Memory B cell (primary cell): ENCODE data around the gene ERCC1.

Experiments
- ATAC-seq: fragments of 150-1000 bp; cut with Tn5 transposase; 2 replicates; pipeline ENCODE4 v1.10.0; 2021; ENCODE audit warnings: low read depth, mild to moderate bottlenecking, moderate library complexity
- DNase-seq, 2 donors: peaks; one replicate each; pipeline ENCODE4 v3.0.0; 2022; ENCODE audit warnings: low spot score in 2 of 2
- H3K27ac Mint-ChIP-seq: one replicate; pipeline ENCODE4 v1.8.0; 2022; ENCODE audit warnings: mild to moderate bottlenecking, moderate library complexity, mixed read lengths
- H3K27me3 Mint-ChIP-seq: one replicate; pipeline ENCODE4 v1.8.0; 2022; ENCODE audit warnings: mixed read lengths
- H3K36me3 Mint-ChIP-seq: one replicate; pipeline ENCODE4 v1.8.0; 2022; ENCODE audit warnings: mild to moderate bottlenecking, mixed read lengths
- H3K4me1 Mint-ChIP-seq: one replicate; pipeline ENCODE4 v1.8.0; 2022; ENCODE audit warnings: mixed read lengths
- H3K4me3 Mint-ChIP-seq: one replicate; pipeline ENCODE4 v1.8.0; 2022; ENCODE audit warnings: mild to moderate bottlenecking, moderate library complexity, mixed read lengths
- H3K9me3 Mint-ChIP-seq: one replicate; pipeline ENCODE4 v1.8.0; 2022; ENCODE audit warnings: mixed read lengths

The ERCC1 gene

GRCh38 chr19:45400192-45400591 is 23.5 kb downstream of the ERCC1 start:
- Mint-ChIP-seq H3K9me3 (no peaks in the 10 kb centered on the region), H3K4me1 (peaks cover 13% of the 10 kb centered on the region), H3K36me3 (peaks cover 3% of the 10 kb centered on the region), H3K27me3 (peaks cover 35% of the 10 kb centered on the region), H3K4me3 (no peak overlapping the region), H3K27ac (no peak overlapping the region)
- DNase-seq (no peak), ATAC-seq (no peak)

- Mint-ChIP-seq H3K36me3 (peaks cover 3% of the 10 kb centered on the region), H3K4me1 (peaks cover 6% of the 10 kb centered on the region), H3K27ac (no peak overlapping the region), H3K27me3 (peaks cover 19% of the 10 kb centered on the region), H3K9me3 (no peaks in the 10 kb centered on the region), H3K4me3 (no peak overlapping the region)
- peak in 1 of 2 donors; percentile 13 for DNase-seq
- no peak for ATAC-seq
These were observed 27.7 kb downstream of the ERCC1 start for GRCh38 chr19:45395821-45396617.

GRCh38 chr19:45391871-45392665 is 31.6 kb downstream of the ERCC1 start:
- Mint-ChIP-seq H3K27ac (no peak overlapping the region), H3K4me1 (peaks cover 3% of the 10 kb centered on the region), H3K9me3 (no peaks in the 10 kb centered on the region), H3K36me3 (no peaks in the 10 kb centered on the region), H3K4me3 (no peak overlapping the region), H3K27me3 (peaks cover 7% of the 10 kb centered on the region)
- ATAC-seq (no peak), DNase-seq (no peak)

- H3K27me3 Mint-ChIP-seq, result peaks cover 7% of the 10 kb centered on the region
- no peaks in the 10 kb centered on the region for H3K9me3 Mint-ChIP-seq
- no peak for DNase-seq
- no peaks in the 10 kb centered on the region for H3K36me3 Mint-ChIP-seq
- H3K27ac Mint-ChIP-seq, result no peak overlapping the region
- no peak overlapping the region for H3K4me3 Mint-ChIP-seq
- H3K4me1 Mint-ChIP-seq, result peaks cover 3% of the 10 kb centered on the region
- no peak for ATAC-seq
These were observed 32.4 kb downstream of the ERCC1 start for GRCh38 chr19:45391346-45391745.

- Mint-ChIP-seq H3K4me1 (peaks cover 2% of the 10 kb centered on the region), H3K9me3 (no peaks in the 10 kb centered on the region), H3K4me3 (no peak overlapping the region), H3K36me3 (peaks cover 2% of the 10 kb centered on the region), H3K27me3 (peaks cover 14% of the 10 kb centered on the region), H3K27ac (no peak overlapping the region)
- peak; percentile 35 for ATAC-seq
- no peak for DNase-seq
These were observed 38.1 kb downstream of the ERCC1 start for GRCh38 chr19:45385392-45386221.

- Mint-ChIP-seq H3K4me1 (peaks cover 2% of the 10 kb centered on the region), H3K27me3 (peaks cover 13% of the 10 kb centered on the region), H3K4me3 (no peak overlapping the region)
These were observed 41.3 kb downstream of the ERCC1 start for GRCh38 chr19:45382426-45382825.

GRCh38 chr19:45380107-45380506 is 43.6 kb downstream of the ERCC1 start:
- Mint-ChIP-seq H3K36me3 (peaks cover 2% of the 10 kb centered on the region), H3K27ac (no peak overlapping the region), H3K9me3 (no peaks in the 10 kb centered on the region), H3K27me3 (peaks cover 5% of the 10 kb centered on the region), H3K4me3 (no peak overlapping the region), H3K4me1 (peaks cover 2% of the 10 kb centered on the region)
- no peak for DNase-seq
- no peak for ATAC-seq

More at GRCh38 chr19:45382426-45382825, 41.3 kb downstream of the ERCC1 start:
- ATAC-seq (no peak), DNase-seq (no peak)
- Mint-ChIP-seq H3K36me3 (peaks cover 2% of the 10 kb centered on the region), H3K27ac (no peak overlapping the region), H3K9me3 (no peaks in the 10 kb centered on the region)

GRCh38 chr19:45376045-45376724 is 47.5 kb downstream of the ERCC1 start:
- peaks cover 2% of the 10 kb centered on the region for H3K36me3 Mint-ChIP-seq
- H3K4me1 Mint-ChIP-seq, result no peaks in the 10 kb centered on the region
- H3K27me3 Mint-ChIP-seq, result peaks cover 4% of the 10 kb centered on the region
- ATAC-seq, result no peak
- no peak overlapping the region for H3K27ac Mint-ChIP-seq
- no peaks in the 10 kb centered on the region for H3K9me3 Mint-ChIP-seq
- no peak for DNase-seq
- H3K4me3 Mint-ChIP-seq, result no peak overlapping the region

GRCh38 chr19:45370410-45371204 is 53.1 kb downstream of the ERCC1 start, which contains the start of gene ERCC2:
TSS of gene ERCC2 (minus strand) at chr19:45370573. CDS start at chr19:45370540, 33 bp downstream.
- Mint-ChIP-seq H3K9me3 (no peaks in the 10 kb centered on the region), H3K4me1 (peaks cover 4% of the 10 kb centered on the region), H3K4me3 (peak within 1 kb of the TSS; percentile 81), H3K36me3 (peaks cover 2% of the 10 kb centered on the region), H3K27ac (peak within 1 kb of the TSS; percentile 75), H3K27me3 (peaks cover 4% of the 10 kb centered on the region)
- DNase-seq (peak; percentile 99 to 100), ATAC-seq (peak; percentile 98)

GRCh38 chr19:45368737-45369340 is 54.9 kb downstream of the ERCC1 start:
- H3K36me3 Mint-ChIP-seq, result no peaks in the 10 kb centered on the region
- H3K27ac Mint-ChIP-seq, result no peak overlapping the region
- ATAC-seq (no peak), DNase-seq (no peak)
- H3K4me1 Mint-ChIP-seq, result peaks cover 4% of the 10 kb centered on the region
- H3K27me3 Mint-ChIP-seq, result no peaks in the 10 kb centered on the region
- H3K9me3 Mint-ChIP-seq, result no peaks in the 10 kb centered on the region
- peak overlapping the region; percentile 47 for H3K4me3 Mint-ChIP-seq

- Mint-ChIP-seq H3K27me3 (no peaks in the 10 kb centered on the region), H3K9me3 (no peaks in the 10 kb centered on the region), H3K27ac (no peak overlapping the region), H3K4me1 (peaks cover 4% of the 10 kb centered on the region), H3K36me3 (no peaks in the 10 kb centered on the region), H3K4me3 (no peak overlapping the region)
- no peak for ATAC-seq
- DNase-seq, result no peak
These were observed 55.6 kb downstream of the ERCC1 start for GRCh38 chr19:45368127-45368526.

- ATAC-seq (no peak), DNase-seq (no peak)
- Mint-ChIP-seq H3K27ac (no peak overlapping the region), H3K27me3 (no peaks in the 10 kb centered on the region), H3K4me3 (no peak overlapping the region), H3K9me3 (no peaks in the 10 kb centered on the region), H3K36me3 (peaks cover 7% of the 10 kb centered on the region), H3K4me1 (peaks cover 4% of the 10 kb centered on the region)
These were observed 59.0 kb downstream of the ERCC1 start for GRCh38 chr19:45364696-45365095.
